OCI-LY1 (cell line): ENCODE results near the gene PAK4.

Experiments
- CTCF ChIP-seq: fragments of 200-600 bp; sonication (generic), shearing (Covaris generic); IDR thresholded peaks from 2 replicates; pipeline ENCODE4 v1.5.1; 2017; ENCODE audit warnings: mild to moderate bottlenecking, antibody characterized with exemption, low read length, moderate library complexity, mixed read lengths
- EZH2 ChIP-seq: fragments of 200-600 bp; sonication (generic), shearing (Covaris generic); IDR thresholded peaks from 2 replicates; pipeline ENCODE4 v1.8.0; 2017; ENCODE audit warnings: borderline replicate concordance, mixed run types, mild to moderate bottlenecking, antibody characterized with exemption, low read length, moderate library complexity, mixed read lengths

- TF ChIP-seq CTCF (no peak), EZH2 (no peak)
These were observed 18.9 kb downstream of the PAK4 start for GRCh38 chr19:39144290-39145071.
